B cell (primary cell): ENCODE results near the gene ARRDC3. TPM values are rescaled to one million over a fixed set of nuclear protein-coding genes. Genes with fewer than 3 reads are reported as not detected.

Source experiments
- ATAC-seq: fragments of 200-7000 bp; cut with Tn5 transposase; one replicate; pipeline ENCODE4 v1.10.0; 2021; ENCODE audit warnings: low read depth, mild to moderate bottlenecking, moderate number of reproducible peaks, moderate library complexity
- CTCF ChIA-PET: fragments of 350-600 bp; sonication (Branson Sonifier 250); formaldehyde crosslinking; loops from one replicate; lab custom pipeline; 2021; ENCODE audit warnings: antibody characterized with exemption, inconsistent platforms; lab: Charles Lee
- POLR2A ChIA-PET: fragments of 350-600 bp; sonication (Branson Sonifier 250); formaldehyde crosslinking; loops from one replicate; lab custom pipeline; 2021; ENCODE audit warnings: antibody characterized with exemption; lab: Charles Lee
- DNase-seq: peaks from one replicate; pipeline ENCODE4 v3.0.0; 2013
- H2AFZ ChIP-seq: 2 replicates; pipeline ENCODE4 v1.6.1; 2012; ENCODE audit warnings: mild to moderate bottlenecking, low read depth, low read length; ENCODE audit not compliant: insufficient read depth, poor library complexity, severe bottlenecking
- H3K27ac ChIP-seq, 2 donors: 1 replicate in 1 of 2; 2 replicates in 1 of 2; pipeline ENCODE4 v1.5.1; 2012 to 2013; ENCODE audit warnings: low read length in 2 of 2, mild to moderate bottlenecking in 2 of 2, moderate library complexity in 1 of 2
- H3K27me3 ChIP-seq, 4 experiments: fragments of 200-600 bp in 1 of 4; sonication (generic) in 1 of 4; replicated peaks in 1 of 4; 1 replicate in 2 of 4; 2 replicates in 2 of 4; pipeline versions ENCODE4 v1.6.1 to v1.7.0; 2013 to 2016; ENCODE audit warnings: low read length in 3 of 4, mild to moderate bottlenecking in 2 of 4, mixed read lengths in 1 of 4, moderate library complexity in 1 of 4; ENCODE audit not compliant: insufficient read depth in 4 of 4, control insufficient read depth in 3 of 4; ENCODE audit errors: control extremely low read depth in 1 of 4
- H3K36me3 ChIP-seq, 2 experiments: replicated peaks in 1 of 2; 1 replicate in 1 of 2; 2 replicates in 1 of 2; pipeline versions ENCODE4 v1.6.1 to v1.7.1; 2013; ENCODE audit warnings: low read length in 1 of 2; ENCODE audit not compliant: insufficient read depth in 2 of 2, control insufficient read depth in 1 of 2; ENCODE audit errors: control extremely low read depth in 1 of 2, extremely low read depth in 1 of 2
- H3K4me1 ChIP-seq, 2 donors: fragments of 200-600 bp in 1 of 2; sonication (generic) in 1 of 2; 1 replicate in 1 of 2; 2 replicates in 1 of 2; pipeline versions ENCODE4 v1.5.1 to v1.6.1; 2013 to 2017; ENCODE audit warnings: low read length in 2 of 2; ENCODE audit not compliant: control insufficient read depth in 2 of 2, insufficient read depth in 2 of 2
- H3K4me2 ChIP-seq: replicated peaks from 2 replicates; pipeline ENCODE3; 2012; ENCODE audit warnings: mild to moderate bottlenecking, low read depth, low read length; ENCODE audit not compliant: poor library complexity, severe bottlenecking
- H3K4me3 ChIP-seq, 5 experiments: fragments of 200-600 bp in 1 of 5; sonication (generic) in 1 of 5; 1 replicate in 3 of 5; 2 replicates in 2 of 5; pipeline versions ENCODE4 v1.5.1 to v1.7.0; 2011 to 2016; ENCODE audit warnings: low read length in 4 of 5, mild to moderate bottlenecking in 4 of 5, low read depth in 2 of 5, control low read depth in 1 of 5, moderate library complexity in 1 of 5; ENCODE audit not compliant: insufficient read depth in 1 of 5; ENCODE audit errors: control extremely low read depth in 1 of 5, extremely low read depth in 1 of 5
- H3K79me2 ChIP-seq: fragments of 200-600 bp; sonication (generic); one replicate; pipeline ENCODE4 v1.6.0; 2016; ENCODE audit warnings: low read length; ENCODE audit not compliant: control insufficient read depth, insufficient read depth
- H3K9ac ChIP-seq: fragments of 200-600 bp; sonication (generic); 2 replicates; pipeline ENCODE4 v1.6.1; 2017; ENCODE audit warnings: mild to moderate bottlenecking, low read length, moderate library complexity
- H3K9me3 ChIP-seq, 3 donors: one replicate each; pipeline versions ENCODE4 v1.6.1 to v1.7.1; 2013; ENCODE audit warnings: low read length in 2 of 3; ENCODE audit not compliant: control insufficient read depth in 2 of 3, insufficient read depth in 1 of 3; ENCODE audit errors: control extremely low read depth in 1 of 3
- H4K20me1 ChIP-seq: 2 replicates; pipeline ENCODE4 v1.6.0; 2012; ENCODE audit warnings: mild to moderate bottlenecking, low read length; ENCODE audit not compliant: insufficient read depth, control insufficient read depth, poor library complexity, severe bottlenecking
- H3K27ac Mint-ChIP-seq: one replicate; pipeline ENCODE4 v1.8.0; 2021; ENCODE audit warnings: mixed read lengths
- H3K27me3 Mint-ChIP-seq: one replicate; pipeline ENCODE4 v1.8.0; 2021; ENCODE audit warnings: mixed read lengths
- H3K4me1 Mint-ChIP-seq: one replicate; pipeline ENCODE4 v1.8.0; 2021; ENCODE audit warnings: mixed read lengths
- H3K4me3 Mint-ChIP-seq: one replicate; pipeline ENCODE4 v1.8.0; 2021; ENCODE audit warnings: mixed read lengths
- H3K9me3 Mint-ChIP-seq: one replicate; pipeline ENCODE4 v1.8.0; 2022; ENCODE audit warnings: mixed read lengths; ENCODE audit not compliant: insufficient read depth
- CTCF ChIP-seq: fragments of 200-600 bp; IDR thresholded peaks from one replicate; pipeline ENCODE4 v1.8.0; 2022; ENCODE audit warnings: antibody characterized with exemption, mild to moderate bottlenecking
- EZH2 ChIP-seq: IDR thresholded peaks from 2 replicates; pipeline ENCODE4 v1.6.1; 2012; ENCODE audit warnings: borderline replicate concordance, low read depth, mild to moderate bottlenecking, moderate library complexity, low read length; ENCODE audit not compliant: insufficient read depth, poor library complexity, severe bottlenecking
- WGBS: methylation state at CpG from one replicate; pipeline ENCODE4 v1.1.5; 2013; ENCODE audit warnings: missing lambda C conversion rate; ENCODE audit not compliant: insufficient coverage; 5-methylcytosine and 5-hydroxymethylcytosine counted together
- intact Hi-C: fragments of 100-400 bp; cut with micrococcal nuclease; formaldehyde crosslinking; loops from one replicate; pipeline ENCODE4 v1.10.0; 2022
- polyA plus RNA-seq: library from polyadenylated mRNA; depleted of rRNA; stranded (reverse); fragments of >200 nt; gene quantifications from 2 replicates; pipeline ENCODE4 v1.2.3, GENCODE V29; 2012
- total RNA-seq, 2 donors: library from RNA; stranded (reverse); fragments of 120-200 nt in 1 of 2; gene quantifications; 1 replicate in 1 of 2; 2 replicates in 1 of 2; pipeline versions ENCODE4 v1.2.3 to v1.2.4, GENCODE V29; 2013 to 2022

The ARRDC3 gene
- total and polyA plus RNA-seq, 2 donors (not counting 1 experiment from before 2014, with no cell fraction given), result 52.9 to 84.9 TPM

DNA sequence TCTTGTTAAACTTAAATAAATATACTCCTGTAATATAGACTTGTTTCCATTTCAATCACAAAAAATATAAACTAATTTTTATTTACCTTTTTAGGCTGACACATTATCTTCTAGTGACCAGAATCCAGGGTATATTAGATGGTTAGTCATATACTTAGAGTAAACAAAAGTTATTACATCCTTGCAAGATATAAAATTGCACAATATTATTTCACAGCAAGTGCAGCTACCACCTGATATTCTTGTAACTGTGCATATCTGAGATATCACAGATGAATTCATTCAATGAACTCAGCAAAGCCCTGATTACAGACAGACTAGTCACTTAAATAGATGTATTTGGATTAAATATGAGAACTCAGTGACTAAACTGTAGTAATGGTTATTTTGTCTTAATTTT lies 25.6 kb upstream of the ARRDC3 start:
- Histone ChIP-seq H3K4me3 (no peak overlapping the region), H3K9me3 (no peaks in the 10 kb centered on the region), H2AFZ (no peak overlapping the region), H3K27me3 (no peaks in the 10 kb centered on the region), H3K9ac (no peak overlapping the region), H3K79me2 (no peaks in the 10 kb centered on the region), H3K27ac (no peak overlapping the region), H3K4me1 (no peaks in the 10 kb centered on the region), H4K20me1 (no peaks in the 10 kb centered on the region), H3K36me3 (no peaks in the 10 kb centered on the region), H3K4me2 (no peak overlapping the region)
- H3K4me3 Mint-ChIP-seq, result no peak overlapping the region
- POLR2A ChIA-PET, result no interaction called here
- CTCF ChIA-PET, result interaction anchor here (0.9 to 1.5 kb wide), 2 partner anchors 11 to 544 kb away, joined by 3 read pairs; no protein-coding TSS in a partner anchor
- TF ChIP-seq CTCF (no peak), EZH2 (no peak)
- no peaks in the 10 kb centered on the region for H3K27me3 Mint-ChIP-seq
- H3K9me3 Mint-ChIP-seq, result no peaks in the 10 kb centered on the region
- H3K4me1 Mint-ChIP-seq, result no peaks in the 10 kb centered on the region
- DNase-seq, result no peak
- no peak for ATAC-seq
- H3K27ac Mint-ChIP-seq, result no peak overlapping the region
- intact Hi-C loops, result no loop called here

DNA sequence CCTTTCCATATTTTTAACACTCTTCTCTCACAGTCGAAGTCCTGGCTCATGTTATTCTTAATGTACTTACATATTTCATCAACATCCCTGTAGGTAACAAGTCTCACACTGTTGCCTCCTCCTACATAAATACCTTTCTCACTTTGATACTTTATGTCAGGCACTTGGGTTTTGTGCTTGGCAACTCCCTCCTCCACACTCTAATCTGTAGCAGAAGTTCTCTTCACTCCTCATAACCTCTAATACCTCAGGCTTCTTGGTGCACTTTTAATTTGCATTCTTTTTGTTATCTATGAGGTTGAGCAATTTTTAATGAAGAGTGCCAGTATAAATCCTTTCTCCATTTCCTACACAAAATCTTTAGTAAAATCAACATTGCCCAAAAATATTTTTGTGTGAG lies 24.1 kb upstream of the ARRDC3 start:
- H3K27ac Mint-ChIP-seq, result no peak overlapping the region
- DNase-seq, result no peak
- WGBS, result 100% methylated on average over 1 of the region's 1 CpG
- intact Hi-C loops, result no loop called here
- no peak for ATAC-seq
- no peak overlapping the region for H3K4me3 Mint-ChIP-seq
- ChIA-PET CTCF (interaction anchor here (1.5 to 1.7 kb wide), 2 partner anchors 22 to 541 kb away, joined by 4 to 5 read pairs; no protein-coding TSS in a partner anchor), POLR2A (no interaction called here)
- no peak for TF ChIP-seq EZH2
- TF ChIP-seq CTCF, result no peak
- Histone ChIP-seq H3K4me2 (no peak overlapping the region), H3K4me1 (no peaks in the 10 kb centered on the region), H3K79me2 (no peaks in the 10 kb centered on the region), H4K20me1 (no peaks in the 10 kb centered on the region), H3K36me3 (no peaks in the 10 kb centered on the region), H3K27ac (no peak overlapping the region), H3K9ac (no peak overlapping the region), H3K4me3 (no peak overlapping the region), H3K9me3 (no peaks in the 10 kb centered on the region), H2AFZ (no peak overlapping the region), H3K27me3 (no peaks in the 10 kb centered on the region)
- H3K27me3 Mint-ChIP-seq, result no peaks in the 10 kb centered on the region
- no peaks in the 10 kb centered on the region for H3K9me3 Mint-ChIP-seq
- no peaks in the 10 kb centered on the region for H3K4me1 Mint-ChIP-seq
